ENCODE measurements around the gene GSG1L.

GSG1L gene

DNA sequence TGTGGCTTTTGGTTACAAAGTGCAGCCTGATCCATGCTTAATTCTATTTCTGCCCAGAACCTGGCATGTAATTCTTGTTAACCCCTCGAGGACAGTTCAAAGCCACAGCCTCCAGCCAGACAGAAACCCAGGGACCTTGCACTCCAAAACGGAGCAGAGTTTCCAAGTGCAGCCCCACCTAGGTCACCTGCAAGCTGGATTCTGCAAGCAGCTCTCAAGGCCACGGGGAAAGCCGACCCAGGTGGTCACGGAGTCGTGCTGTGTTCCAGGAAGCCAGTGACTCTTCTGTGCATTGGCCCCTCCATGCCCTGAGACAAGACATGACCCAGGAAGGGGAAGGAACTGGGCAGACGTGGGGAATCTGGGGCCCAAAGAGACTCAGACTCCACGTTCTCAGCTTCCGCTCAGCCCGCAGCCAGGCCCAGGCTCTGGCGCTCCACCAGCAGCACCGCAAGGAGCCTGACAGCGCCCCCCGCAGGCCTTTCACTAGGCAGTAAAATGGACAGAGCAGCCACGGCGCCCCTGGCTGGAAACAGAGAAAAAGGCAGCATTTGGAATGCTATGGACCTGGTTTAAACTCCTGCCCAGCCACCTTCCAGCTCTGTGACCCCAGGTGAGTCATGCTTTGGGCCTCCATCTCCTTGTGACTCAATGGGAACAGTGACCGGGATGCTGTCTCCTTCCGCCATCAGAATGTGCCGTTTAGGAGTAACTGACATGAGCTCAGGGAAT lies 27.3 kb upstream of the GSG1L start:
- no peak for DNase-seq

DNA sequence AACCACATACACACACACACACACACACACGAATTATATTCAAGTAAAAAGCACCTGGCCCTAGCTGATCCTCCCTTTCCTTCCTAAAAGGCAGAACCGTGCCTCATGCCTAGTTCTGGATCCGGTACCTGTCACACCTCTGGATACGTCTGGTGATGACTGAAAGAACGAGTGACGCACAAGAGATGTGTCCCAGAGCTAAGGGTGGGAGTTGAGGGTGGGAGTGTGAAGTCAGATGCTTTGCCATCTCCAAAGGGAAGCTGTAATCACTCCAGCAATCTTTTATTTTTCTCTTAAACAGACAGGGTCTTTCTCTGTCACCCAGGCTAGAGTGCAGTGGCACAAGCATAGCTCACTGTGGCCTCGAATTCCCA lies 26.5 kb upstream of the GSG1L start:
- no peak for DNase-seq

DNA sequence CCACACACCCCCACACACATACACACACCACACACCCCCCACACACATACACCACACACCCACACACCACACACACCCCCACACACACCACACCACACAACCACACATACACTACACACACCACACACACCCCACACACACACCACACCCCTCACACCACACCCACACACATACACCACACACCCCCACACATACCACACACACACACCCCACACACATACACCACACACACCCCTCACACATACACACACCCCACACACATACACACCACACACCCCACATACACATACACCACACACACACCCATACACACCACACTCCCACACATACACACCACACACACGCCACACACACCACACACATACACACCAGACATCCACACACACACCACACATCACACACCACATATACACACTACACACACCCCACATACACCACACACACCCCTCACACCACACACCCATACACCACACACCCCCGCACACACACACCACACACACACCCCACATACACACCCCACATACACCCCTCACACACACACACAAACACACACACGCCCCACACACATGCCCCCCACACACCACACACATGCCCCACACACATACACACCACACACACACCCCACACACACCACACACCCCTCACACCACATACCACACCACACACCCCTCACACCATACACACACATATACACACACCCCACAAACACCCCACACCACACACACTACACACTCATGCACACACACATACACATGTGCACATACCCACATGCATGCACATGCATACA lies 25.9 kb upstream of the GSG1L start:
- no peak for DNase-seq

DNA sequence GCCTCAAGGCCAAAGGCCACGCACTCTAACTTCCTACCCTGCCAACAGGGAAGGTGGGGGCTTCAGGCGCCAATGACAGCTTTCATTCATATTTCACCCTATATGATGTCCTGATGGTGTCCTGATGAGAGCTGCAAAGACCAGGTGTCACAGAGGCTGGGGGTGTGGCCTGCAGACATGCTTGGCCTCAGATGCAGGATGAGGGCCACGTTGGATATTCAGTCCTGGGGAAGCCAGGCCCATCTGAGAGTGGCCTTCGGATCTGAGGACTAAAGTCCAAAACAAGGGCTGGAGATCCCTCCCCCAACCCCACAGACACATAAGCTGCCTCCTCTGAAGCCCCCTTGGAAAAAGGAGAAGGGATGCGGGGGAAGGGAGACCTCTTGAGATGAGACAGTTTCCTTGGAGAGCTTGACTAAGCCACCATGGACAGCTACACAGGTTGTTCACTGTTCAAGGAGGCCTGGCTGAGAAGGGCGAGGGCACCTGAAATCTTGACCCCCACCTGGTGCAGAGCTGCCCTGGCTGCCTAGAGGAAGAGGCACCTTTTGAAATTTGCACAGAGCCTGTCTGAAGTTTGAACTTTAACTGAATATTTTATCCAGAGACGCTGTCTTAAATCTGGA lies 24.3 kb upstream of the GSG1L start:
- no peak for DNase-seq

DNA sequence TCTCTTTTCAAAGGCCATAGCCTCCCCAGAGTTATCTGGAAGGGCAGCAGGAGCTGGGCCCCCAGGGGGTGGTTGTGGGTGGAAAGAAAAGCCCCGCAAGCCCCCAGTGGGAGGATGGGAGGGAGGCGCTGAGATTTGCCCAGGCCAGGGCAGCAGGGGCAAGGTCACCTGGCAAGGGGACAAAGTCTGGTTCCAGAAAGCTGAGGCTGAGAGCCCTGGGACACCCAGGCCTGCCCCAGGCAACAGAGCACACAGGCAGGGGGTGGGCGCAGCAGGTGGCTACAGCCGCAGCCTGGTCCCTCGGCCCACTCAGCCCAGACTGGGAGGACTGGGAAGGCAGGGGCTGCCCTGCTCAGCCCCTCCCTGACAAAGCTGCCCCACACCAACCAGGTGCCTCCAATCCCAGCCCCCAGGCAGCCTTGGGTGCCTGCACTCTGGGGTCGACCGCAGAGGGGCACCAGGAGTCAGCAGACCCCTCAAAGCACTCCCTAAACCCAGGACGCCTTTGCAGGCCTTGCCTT lies 23.7 kb upstream of the GSG1L start:
- DNase-seq, result no peak

DNA sequence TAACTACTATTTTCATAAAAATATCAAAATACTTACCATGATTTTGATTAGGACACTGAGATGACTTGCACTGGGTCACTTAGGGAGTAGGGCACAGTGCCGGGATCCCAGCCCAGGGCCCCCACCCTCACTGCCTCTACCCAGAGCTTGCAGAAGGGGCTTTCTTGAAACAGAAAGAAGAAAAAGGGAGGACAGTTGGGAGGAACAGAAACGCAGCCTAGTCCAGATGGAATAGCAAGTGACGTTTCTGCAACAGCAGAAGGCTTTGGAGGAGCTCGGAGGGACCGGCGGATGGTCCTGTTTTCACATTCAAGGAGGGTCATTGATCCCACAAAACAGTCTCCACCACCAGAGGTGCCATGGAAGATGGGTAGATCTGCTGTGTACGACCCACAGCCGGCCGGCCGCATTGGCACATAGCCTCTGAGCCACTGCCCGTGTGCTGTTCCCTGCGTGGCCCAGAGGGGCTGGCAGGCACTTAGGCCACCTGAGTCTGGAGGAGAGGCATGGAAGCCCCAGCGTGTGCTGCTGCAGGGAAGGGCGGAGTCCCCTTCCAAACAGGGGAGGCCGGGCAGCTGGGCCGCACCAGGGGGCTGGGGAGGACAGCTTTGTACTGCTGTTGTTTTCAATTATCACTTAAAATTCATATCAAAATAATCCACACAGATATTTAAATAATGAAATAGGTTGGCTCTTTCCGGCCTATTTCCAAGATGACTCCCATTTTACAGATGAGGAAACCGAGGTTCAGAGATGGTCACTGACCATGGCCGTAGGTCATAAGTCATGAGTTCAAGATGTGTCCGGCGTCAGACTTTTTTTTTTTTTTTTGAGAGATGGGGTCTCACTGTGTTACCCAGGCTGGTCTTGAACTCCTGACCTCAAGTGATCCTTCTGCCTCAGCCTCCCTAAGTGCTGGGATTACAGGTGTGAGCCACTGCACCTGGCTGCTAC lies 22.9 kb upstream of the GSG1L start:
- no peak for DNase-seq

DNA sequence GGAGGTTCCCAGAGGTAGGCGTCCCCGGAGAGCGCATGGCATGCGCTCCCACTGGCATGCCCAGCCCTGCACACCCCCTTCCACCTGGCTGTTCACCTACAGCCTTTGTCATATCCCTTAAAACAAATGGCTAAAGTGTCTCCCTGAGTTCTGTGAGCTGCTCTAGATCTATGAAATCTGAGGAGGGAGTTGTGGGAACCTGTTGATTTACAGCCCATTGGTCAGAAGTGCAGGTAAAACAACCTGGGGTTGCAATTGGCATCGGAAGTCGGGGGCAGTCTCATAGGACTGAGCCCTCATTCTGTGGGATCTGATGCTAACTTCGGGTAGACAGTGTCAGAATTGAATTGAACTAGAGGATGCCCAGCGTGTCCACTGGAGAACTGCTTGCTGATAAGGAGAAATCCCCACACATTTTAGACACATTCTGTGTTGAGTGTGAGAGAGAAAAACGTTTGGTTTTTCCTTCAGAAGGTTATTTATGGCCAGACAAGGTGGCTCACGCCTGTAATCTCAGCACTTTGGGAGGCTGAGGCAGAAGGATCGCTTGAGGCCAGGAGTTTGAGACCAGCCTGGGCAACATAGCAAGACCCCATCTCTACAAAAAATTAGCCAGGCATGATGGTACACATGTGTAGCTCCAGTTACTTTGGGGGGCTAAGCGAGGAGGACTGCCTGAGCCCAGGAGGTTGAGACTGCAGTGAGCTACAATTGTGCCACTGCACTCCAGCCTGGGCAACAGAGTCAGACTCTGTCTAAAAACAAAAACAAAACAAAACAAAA lies 22.1 kb upstream of the GSG1L start:
- DNase-seq, result no peak

DNA sequence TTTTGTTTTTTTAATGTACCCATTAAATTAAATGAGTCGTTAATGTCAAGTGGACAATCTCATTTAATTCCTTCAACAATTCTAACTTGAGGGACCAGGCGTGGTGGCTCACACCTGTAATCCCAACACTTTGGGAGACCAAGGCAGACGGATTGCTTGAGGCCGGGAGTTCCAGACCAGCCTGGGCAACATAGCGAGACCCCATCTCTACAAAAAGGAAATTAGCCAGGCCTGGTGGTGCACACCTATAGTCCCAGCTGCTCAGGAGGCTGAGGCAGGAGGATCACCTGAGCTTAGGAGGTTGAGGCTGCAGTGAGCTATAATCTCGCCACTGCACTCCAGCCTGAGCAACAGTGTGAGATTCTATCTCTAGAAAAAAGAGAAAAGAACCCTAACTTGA lies 20.7 kb upstream of the GSG1L start:
- no peak for DNase-seq

DNA sequence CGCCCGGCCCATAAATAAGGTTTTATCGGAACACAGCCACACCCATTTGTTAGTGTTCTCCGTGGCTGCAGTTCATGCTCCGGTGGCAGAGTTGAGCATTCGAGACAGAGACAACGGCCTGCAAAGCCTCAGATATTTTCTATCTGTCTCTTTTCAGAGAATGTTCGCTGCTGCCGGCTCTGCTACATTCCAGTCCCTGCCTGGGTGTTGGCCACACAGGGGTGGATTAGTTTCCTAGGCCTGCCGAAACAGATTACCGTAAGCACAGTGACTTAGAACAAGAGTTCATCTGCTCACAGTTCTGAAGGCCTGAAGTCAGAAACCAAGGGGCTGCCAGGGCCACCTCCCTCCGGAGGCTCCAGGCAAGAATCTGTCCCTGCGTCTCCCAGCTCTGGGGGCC lies 19.1 kb upstream of the GSG1L start:
- no peak for DNase-seq

DNA sequence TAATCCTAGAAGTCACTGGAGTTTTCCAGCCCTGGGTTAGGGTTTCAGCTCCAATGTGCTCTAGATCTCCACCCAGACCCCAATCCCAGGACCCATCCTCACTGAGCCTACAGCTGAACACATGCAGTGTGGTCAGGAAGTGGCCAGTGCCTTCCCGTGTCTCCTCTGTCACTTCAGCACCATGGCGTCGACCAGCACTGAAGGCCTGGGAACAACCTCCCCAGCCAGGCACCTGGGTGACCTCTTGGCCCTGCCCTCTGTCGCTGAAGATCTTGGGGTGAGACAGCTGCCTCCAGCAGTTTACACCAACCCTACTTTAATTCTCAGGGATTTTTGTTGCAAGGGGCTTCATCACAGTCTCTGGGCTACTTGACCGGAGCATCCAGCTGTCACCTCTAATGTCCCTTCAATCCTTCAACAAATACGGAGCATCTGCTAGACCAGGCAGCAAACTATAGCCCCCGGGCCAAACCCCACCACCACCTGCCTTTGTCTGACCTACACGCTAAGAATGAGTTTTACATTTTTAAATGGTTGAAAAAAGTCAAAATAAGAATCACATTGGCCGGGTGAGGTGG lies 18.0 kb upstream of the GSG1L start:
- no peak for DNase-seq

DNA sequence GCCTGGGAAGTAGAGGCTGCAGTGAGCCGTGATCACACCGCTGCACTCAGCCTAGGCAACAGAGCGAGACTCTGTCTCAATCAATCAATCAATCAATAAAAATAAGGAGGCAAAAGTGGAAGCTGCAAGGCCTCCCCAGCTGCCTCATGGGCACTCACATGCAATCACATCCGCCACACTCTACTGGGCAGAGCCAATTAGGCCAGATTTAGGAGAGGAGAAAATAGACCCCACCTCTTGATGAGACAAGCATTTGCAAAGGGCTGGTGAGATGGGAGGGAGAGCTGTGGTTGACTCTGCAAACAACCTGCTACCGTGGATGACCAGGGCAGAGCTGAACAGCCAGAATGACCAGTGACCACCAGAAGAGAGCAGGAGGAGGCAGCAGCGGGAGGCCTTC lies 14.7 kb upstream of the GSG1L start:
- DNase-seq, result no peak

DNA sequence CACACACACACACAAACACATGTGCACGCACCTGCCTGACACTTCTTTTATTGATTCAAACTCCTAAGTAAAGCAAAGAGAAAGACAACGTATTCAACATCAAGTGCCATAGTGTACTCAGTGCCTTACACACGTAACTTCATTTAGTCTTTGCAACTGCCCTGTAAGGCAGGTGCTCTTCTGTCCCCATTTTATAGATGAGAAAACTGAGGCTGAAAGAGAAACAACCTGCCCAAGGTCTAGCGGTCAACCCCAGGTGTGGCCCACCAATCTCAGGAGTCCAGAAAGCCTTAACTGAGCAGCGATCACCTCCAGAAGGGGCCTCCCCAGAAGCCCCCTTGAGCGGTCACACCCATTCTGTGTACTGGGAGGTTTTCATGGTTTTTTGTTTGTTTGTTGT lies 10.3 kb upstream of the GSG1L start:
- no peak for DNase-seq

DNA sequence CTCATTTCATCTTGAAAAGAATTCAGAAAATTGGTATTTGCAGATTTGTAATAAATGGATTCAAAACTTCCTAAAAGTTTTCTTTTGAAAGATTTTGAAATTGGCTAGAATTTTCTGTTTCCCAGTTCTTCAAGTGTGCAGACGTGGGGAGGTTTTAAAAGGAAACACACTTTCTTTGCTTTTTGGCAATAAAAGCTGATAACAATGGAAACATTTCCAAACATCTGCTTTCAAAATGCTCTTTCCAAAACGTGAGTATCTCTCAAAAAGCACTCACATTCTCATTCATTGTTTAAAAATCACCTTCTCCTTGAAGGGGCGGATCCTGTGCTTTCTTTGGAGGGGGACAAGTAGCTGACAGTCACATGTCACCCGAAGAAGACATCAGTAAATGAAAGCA lies 8.6 kb upstream of the GSG1L start:
- no peak for DNase-seq

DNA sequence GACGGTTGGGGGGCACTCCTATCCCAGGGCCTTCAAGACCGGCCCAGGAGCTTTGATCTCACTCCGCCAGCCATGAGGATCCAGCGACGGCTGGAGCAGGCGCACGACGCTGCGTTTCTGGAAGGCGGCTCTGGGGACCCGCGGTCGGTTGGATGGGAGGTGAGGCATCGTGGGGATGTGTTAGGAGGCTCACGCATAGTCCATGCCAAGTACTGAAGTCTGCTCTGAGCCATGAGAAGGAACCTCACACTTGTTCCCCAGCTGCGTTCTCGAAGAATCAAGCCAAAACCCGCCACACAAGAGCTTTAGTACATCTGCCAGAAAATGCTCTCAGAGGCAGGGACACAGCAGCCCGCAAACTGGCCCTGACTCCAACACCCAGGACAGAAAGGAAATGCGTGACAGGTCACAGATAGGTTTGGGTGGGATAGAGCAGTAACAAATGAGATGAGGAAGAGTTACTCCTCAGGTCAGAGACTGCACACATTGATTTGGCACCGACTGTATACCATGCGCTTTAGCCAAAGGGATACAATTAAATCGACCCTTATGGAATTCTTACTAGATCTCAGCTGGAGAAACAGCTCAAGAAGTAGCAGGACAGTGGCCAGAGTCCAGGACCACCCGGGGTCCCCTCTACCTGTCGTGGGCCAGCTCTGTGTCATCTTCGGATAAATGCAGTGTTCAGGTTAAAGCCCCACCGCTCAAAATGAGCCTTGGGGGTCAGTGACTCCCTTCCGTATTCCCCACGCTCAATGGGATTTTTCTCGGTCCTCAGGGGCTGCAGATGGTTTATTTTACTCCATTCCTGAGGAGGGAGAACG lies 6.7 kb upstream of the GSG1L start:
- no peak for DNase-seq

DNA sequence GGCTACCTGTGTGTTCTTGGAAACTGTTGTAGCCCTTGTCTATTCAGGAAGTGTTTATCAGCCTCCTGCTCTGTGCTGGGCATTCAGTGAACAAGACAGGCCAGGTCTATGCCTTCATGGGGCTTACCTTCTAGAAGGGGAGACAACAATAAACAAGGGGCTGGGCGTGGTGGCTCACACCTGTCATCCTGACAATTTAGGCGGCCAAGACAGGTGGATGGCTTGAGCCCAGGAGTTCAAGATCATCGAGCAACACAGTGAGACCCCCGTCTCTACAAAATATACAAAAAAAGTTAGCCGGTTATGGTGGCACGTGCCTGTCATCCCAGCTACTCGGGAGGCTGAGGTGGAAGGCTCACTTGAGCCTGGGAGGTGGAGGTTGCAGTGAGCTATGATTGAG lies 5.5 kb upstream of the GSG1L start:
- no peak for DNase-seq

DNA sequence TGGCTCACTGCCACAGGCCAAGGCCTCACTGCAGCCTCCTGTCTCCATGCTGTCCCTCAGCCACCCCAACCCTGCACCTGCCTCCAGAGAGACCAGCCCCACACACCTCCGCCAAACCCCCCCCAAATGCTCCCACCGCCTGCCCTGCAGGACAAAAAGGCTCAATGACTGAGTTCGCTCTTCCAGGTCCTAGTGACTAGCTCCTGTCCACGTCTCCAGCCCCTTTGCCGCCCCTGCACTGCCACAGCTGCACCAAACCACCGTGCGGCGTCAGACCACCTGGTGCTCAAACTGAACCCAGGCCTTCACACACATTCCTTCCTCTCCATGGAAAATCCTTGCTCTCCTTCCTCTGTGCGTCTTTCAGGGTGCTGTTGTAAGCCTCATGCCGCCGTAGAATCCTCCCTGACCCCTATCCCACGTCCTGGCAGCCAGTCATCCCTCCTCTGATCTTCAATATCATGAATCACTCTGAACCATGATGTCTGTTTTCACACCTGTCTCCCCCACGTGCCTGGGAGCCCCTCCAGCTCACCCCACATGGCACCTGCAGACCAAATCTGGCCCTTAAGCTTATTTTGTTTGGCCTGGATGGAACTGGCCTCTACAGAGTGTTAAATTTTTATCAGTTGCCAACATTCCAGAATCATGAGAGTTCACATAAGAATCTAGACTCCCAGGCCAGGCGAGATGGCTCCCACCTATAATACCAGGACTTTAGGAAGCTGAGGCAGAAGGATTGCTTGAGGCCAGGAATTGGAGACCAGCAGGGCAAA lies 4.3 kb upstream of the GSG1L start:
- no peak for DNase-seq

DNA sequence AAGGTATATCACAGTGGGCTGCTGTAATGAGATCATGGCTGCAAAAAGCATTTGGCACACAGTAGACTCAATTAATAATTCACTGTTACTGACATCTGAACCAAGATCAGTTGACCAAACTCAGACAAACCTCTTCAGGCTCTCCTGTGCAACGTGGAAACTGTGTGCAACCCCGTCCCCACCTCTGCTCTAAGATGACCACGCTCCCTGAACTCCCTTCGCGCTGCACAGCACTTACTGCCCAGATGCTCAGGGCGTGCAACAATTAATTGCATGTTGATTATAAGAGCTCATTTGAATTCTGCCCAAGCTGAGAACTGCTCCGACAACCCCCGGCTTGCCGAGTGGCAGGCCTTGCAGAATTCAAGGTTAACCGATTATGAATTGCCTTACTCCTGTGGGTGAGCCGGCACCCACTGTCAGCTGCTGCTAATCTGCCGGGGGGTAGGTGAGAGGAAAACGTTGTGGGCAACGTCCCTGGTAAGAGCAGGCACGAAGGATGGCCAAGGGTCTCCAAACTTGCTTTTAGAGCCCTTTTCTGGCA lies 1.3 kb upstream of the GSG1L start:
- no peak for DNase-seq

DNA sequence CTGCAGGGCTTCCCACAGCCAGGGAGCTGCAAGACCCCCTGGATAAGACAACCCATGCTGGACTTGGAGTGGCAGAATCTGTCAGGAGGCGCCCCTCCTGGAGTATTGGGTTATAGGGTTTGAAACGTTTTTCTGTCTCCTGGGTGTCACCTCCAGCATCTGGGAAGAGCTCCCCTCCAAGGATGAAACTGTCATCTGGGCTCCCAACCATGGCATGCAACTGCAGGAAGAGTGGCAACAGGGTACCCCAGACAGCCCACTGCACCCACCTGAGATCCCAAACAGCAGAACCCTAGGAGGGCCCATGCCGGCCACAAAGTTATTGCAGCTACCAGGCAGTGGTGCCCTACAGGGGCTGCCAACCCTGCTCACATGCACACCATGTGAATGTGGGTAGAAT lies 636 bp upstream of the GSG1L start:
- DNase-seq, result no peak

DNA sequence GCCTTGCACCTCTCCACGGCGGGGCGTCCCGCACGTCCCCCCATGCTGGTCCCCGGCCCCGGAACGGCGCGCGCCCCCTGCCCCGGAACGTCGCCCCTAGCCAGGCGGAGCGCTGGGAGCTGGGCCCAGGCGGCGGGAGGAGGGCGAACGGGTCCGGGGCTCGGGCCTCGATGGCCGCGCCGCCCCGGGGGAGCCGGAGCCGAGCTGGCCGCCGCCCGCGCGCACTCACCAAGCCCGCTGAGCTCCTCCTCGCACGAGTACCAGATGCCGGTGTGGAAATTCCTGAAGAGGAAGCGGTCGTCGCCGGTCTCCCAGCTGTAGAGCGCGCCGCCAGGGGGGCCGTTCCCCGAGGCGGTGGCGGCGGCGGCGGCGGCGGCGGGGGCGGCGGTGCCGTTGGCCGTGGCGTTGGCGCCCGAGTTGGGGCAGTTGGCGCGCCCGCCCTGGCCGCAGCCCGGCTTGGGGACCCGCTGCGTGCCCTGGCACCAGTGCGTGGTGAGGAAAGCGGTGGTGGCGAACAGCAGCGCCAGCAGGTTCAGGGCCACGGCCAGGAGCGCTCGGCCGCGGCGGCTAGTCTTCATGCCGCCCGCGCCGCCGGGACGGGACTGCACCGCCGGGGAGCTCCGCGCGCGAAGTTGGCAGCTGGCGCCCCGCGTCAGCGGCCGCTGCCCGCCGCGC lies 530 bp downstream of the GSG1L start:
- DNase-seq, result no peak

All from activated gamma-delta T cell treated with Interleukin-2 at 50 U/mL for 16 hours (primary cell).